ENCODE data around the gene MBD3. TPM values are rescaled to one million over a fixed set of nuclear protein-coding genes. Genes with fewer than 3 reads are reported as not detected.

Gene MBD3
- total and polyA plus RNA-seq, 8 donors = 39.8 to 154 (median 57.4) TPM

GRCh38 chr19:1527650-1528309, 64.9 kb downstream of the MBD3 start:
- TF ChIP-seq CTCF (IDR thresholded peaks at IDR 0.05) (no peak), POLR2AphosphoS5 (IDR thresholded peaks at IDR 0.05) (no peak), POLR2A (IDR thresholded peaks at IDR 0.05) (no peak), EP300 (IDR thresholded peaks at IDR 0.05) (no peak)
- no peak overlapping the region for H3K4me3 ChIP-seq
- no peaks in the 10 kb centered on the region for H3K36me3 ChIP-seq
- peaks cover 7 to 97% (median 68%) of the 10 kb centered on the region in 3 donors for H3K27me3 ChIP-seq
- WGBS, 5 donors = 65 to 77% (median 72%) methylated on average over 17 to 27 of the region's 27 CpGs
- DNase-seq = no peak
- intact Hi-C loops (cut with DNase I; ENCODE audit: low total_unique reads) = no loop called here
- H3K9me3 ChIP-seq = no peaks in the 10 kb centered on the region
- peaks cover 0 to 15% (median 10%) of the 10 kb centered on the region in 4 donors for H3K4me1 ChIP-seq
- no peak overlapping the region for H3K27ac ChIP-seq

DNA sequence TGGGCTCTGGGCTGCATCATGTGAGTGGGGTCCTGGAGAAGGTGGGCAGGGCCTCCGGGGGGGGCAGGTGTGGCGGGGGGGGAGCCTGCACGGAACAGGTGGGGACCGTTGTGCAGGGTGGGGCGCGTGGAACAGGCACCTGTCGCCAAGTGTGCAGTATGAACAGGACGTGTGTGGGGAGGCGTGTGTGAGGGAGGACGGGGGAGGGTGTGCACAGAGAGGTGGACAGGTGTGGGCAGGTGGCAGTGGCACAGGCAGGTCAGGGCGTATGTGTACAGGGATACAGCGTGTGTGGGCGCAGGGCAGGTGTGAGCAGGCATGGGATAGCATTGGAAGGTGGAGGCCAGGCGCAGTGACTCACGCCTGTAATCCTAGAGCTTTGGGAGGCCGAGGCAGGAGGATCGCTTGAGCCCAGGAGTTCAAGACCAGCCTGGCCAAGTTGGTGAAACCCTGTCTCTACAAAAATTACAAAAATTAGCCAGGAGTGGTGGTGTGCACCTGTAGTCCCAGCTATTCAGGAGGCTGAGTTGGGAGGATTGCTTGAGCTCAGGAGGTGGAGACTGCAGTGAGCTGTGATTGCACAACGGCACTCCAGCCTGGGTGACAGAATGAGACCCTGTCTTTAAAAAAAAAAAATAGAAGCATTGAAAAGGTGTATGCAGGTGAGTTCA, 65.6 kb downstream of the MBD3 start:
- DNase-seq = no peak
- intact Hi-C loops (cut with DNase I; ENCODE audit: low total_unique reads) = no loop called here
- H3K4me1 ChIP-seq = peaks cover 0 to 15% (median 10%) of the 10 kb centered on the region in 4 donors
- no peak overlapping the region for H3K4me3 ChIP-seq
- H3K36me3 ChIP-seq = no peaks in the 10 kb centered on the region
- peaks cover 7 to 96% (median 69%) of the 10 kb centered on the region in 3 donors for H3K27me3 ChIP-seq
- no peak for TF ChIP-seq POLR2A (IDR thresholded peaks at IDR 0.05)
- TF ChIP-seq EP300 (IDR thresholded peaks at IDR 0.05) = no peak
- TF ChIP-seq CTCF (IDR thresholded peaks at IDR 0.05) = no peak
- no peak for TF ChIP-seq POLR2AphosphoS5 (IDR thresholded peaks at IDR 0.05)
- 62 to 70% (median 68%) methylated on average over 18 of the region's 18 CpGs for WGBS, 5 donors
- H3K27ac ChIP-seq = no peak overlapping the region
- H3K9me3 ChIP-seq = no peaks in the 10 kb centered on the region

- DNase-seq = no peak
- peaks cover 7 to 96% (median 62%) of the 10 kb centered on the region in 3 donors for H3K27me3 ChIP-seq
- 70 to 80% (median 76%) methylated on average over 26 to 33 of the region's 33 CpGs for WGBS, 5 donors
- no peaks in the 10 kb centered on the region for H3K36me3 ChIP-seq
- TF ChIP-seq CTCF (IDR thresholded peaks at IDR 0.05) (no peak), EP300 (IDR thresholded peaks at IDR 0.05) (no peak), POLR2A (IDR thresholded peaks at IDR 0.05) (no peak), POLR2AphosphoS5 (IDR thresholded peaks at IDR 0.05) (no peak)
- intact Hi-C loops (cut with DNase I; ENCODE audit: low total_unique reads) = no loop called here
- no peak overlapping the region for H3K27ac ChIP-seq
- no peak overlapping the region for H3K4me3 ChIP-seq
- peaks cover 0 to 15% (median 10%) of the 10 kb centered on the region in 4 donors for H3K4me1 ChIP-seq
- H3K9me3 ChIP-seq = no peaks in the 10 kb centered on the region
Measured at GRCh38 chr19:1526066-1526778, 66.4 kb downstream of the MBD3 start.

GRCh38 chr19:1525343-1525742, 67.3 kb downstream of the MBD3 start:
- H3K9me3 ChIP-seq = no peaks in the 10 kb centered on the region
- DNase-seq = no peak
- TF ChIP-seq EP300 (IDR thresholded peaks at IDR 0.05) (no peak), CTCF (IDR thresholded peaks at IDR 0.05) (no peak), POLR2A (IDR thresholded peaks at IDR 0.05) (no peak), POLR2AphosphoS5 (IDR thresholded peaks at IDR 0.05) (no peak)
- no peak overlapping the region for H3K27ac ChIP-seq
- H3K4me3 ChIP-seq = no peak overlapping the region
- whole genome bisulfite sequencing, 5 donors = 55 to 82% (median 63%) methylated on average over 17 to 31 of the region's 31 CpGs
- peaks cover 0 to 15% (median 10%) of the 10 kb centered on the region in 4 donors for H3K4me1 ChIP-seq
- H3K36me3 ChIP-seq = no peaks in the 10 kb centered on the region
- intact Hi-C loops (cut with DNase I; ENCODE audit: low total_unique reads) = no loop called here
- H3K27me3 ChIP-seq = peaks cover 7 to 93% (median 62%) of the 10 kb centered on the region in 3 donors
